ENCODE results near the gene SRBD1. TPM values are rescaled to one million over a fixed set of nuclear protein-coding genes. Genes with fewer than 3 reads are reported as not detected.
A peak's percentile ranks its signal among the peaks of the same experiment; 100 is the strongest.

The SRBD1 gene
- total RNA-seq, 2 donors from 2014 or later = 11.8 to 14.4 TPM

- no peak for TF ChIP-seq CTCF (IDR thresholded peaks at IDR 0.05)
- Histone ChIP-seq H3K27me3 (no peaks in the 10 kb centered on the region), H3K4me1 (no peaks in the 10 kb centered on the region), H3K9me3 (no peaks in the 10 kb centered on the region), H3K36me3 (no peaks in the 10 kb centered on the region), H3K27ac (no peak overlapping the region), H3K9ac (ENCODE audit: low read depth in 2 of 2, low read length in 2 of 2) (no peak overlapping the region), H3K4me3 (no peak overlapping the region)
- intact Hi-C loops (cut with DNase I) = no loop called here
- DNase-seq = no peak
Measured at GRCh38 chr2:45605116-45605515, 6.0 kb downstream of the SRBD1 start.

GRCh38 chr2:45602624-45603023, 8.4 kb downstream of the SRBD1 start:
- Histone ChIP-seq H3K9me3 (no peaks in the 10 kb centered on the region), H3K36me3 (no peaks in the 10 kb centered on the region), H3K27me3 (no peaks in the 10 kb centered on the region), H3K4me1 (no peaks in the 10 kb centered on the region), H3K4me3 (no peak overlapping the region), H3K9ac (ENCODE audit: low read depth in 2 of 2, low read length in 2 of 2) (no peak overlapping the region), H3K27ac (no peak overlapping the region)
- no peak for DNase-seq
- no peak for TF ChIP-seq CTCF (IDR thresholded peaks at IDR 0.05)
- intact Hi-C loops (cut with DNase I) = no loop called here

GRCh38 chr2:45598545-45598944, 12.5 kb downstream of the SRBD1 start:
- no peak overlapping the region for H3K4me3 ChIP-seq
- H3K27ac ChIP-seq = no peak overlapping the region
- H3K9ac ChIP-seq (ENCODE audit: low read depth in 2 of 2, low read length in 2 of 2) = no peak overlapping the region
- no peaks in the 10 kb centered on the region for H3K9me3 ChIP-seq
- H3K4me1 ChIP-seq = no peaks in the 10 kb centered on the region
- no peaks in the 10 kb centered on the region for H3K27me3 ChIP-seq
- intact Hi-C loops (cut with DNase I) = no loop called here
- H3K36me3 ChIP-seq = no peaks in the 10 kb centered on the region
- DNase-seq = no peak
- TF ChIP-seq CTCF (IDR thresholded peaks at IDR 0.05) = no peak

- no peak for DNase-seq
- no peak overlapping the region for H3K4me3 ChIP-seq
- no peak overlapping the region for H3K27ac ChIP-seq
- no peaks in the 10 kb centered on the region for H3K9me3 ChIP-seq
- no peaks in the 10 kb centered on the region for H3K36me3 ChIP-seq
- no peak for TF ChIP-seq CTCF (IDR thresholded peaks at IDR 0.05)
- H3K27me3 ChIP-seq = no peaks in the 10 kb centered on the region
- H3K9ac ChIP-seq (ENCODE audit: low read depth in 2 of 2, low read length in 2 of 2) = no peak overlapping the region
- intact Hi-C loops (cut with DNase I) = no loop called here
- no peaks in the 10 kb centered on the region for H3K4me1 ChIP-seq
Measured at GRCh38 chr2:45596761-45597160, 14.3 kb downstream of the SRBD1 start.

GRCh38 chr2:45595721-45596435, 15.2 kb downstream of the SRBD1 start:
- Histone ChIP-seq H3K36me3 (no peaks in the 10 kb centered on the region), H3K27me3 (no peaks in the 10 kb centered on the region), H3K9me3 (no peaks in the 10 kb centered on the region), H3K27ac (no peak overlapping the region), H3K9ac (ENCODE audit: low read depth in 2 of 2, low read length in 2 of 2) (no peak overlapping the region), H3K4me3 (no peak overlapping the region), H3K4me1 (no peaks in the 10 kb centered on the region)
- no peak for TF ChIP-seq CTCF (IDR thresholded peaks at IDR 0.05)
- peak; percentile 27 for DNase-seq
- intact Hi-C loops (cut with DNase I) = no loop called here
